HepG2 (cell line): ENCODE measurements around the gene TLK1. TPM values are rescaled to one million over a fixed set of nuclear protein-coding genes. Genes with fewer than 3 reads are reported as not detected.

ENCODE experiments used
- ATAC-seq: fragments of 200-7000 bp; cut with Tn5 transposase; 3 replicates; pipeline ENCODE4 v1.9.1; 2020; ENCODE audit warnings: mild to moderate bottlenecking, moderate library complexity
- BruUV-seq: library from RNA; stranded (reverse); fragments of 400-500 nt; replicated peaks from 2 replicates; lab custom pipeline; 2021; lab: Mats Ljungman, UMichigan
- CTCF ChIA-PET: fragments of 300-600 bp; formaldehyde crosslinking; extraction: SDS; loops from one replicate; lab custom pipeline; 2021; ENCODE audit warnings: low total read pairs, inconsistent platforms, low intra/inter-chr PET ratio; lab: Yijun Ruan, JAX
- POLR2A ChIA-PET: fragments of 350-600 bp; sonication (Branson Sonifier 250); formaldehyde crosslinking; loops from one replicate; lab custom pipeline; 2020; ENCODE audit warnings: antibody characterized with exemption, inconsistent platforms; lab: Yijun Ruan, JAX
- DNase-seq: peaks from one replicate; pipeline ENCODE4 v3.0.0-alpha.2; 2015; ENCODE audit warnings: low spot score
- FAIRE-seq: peaks from 3 replicates; lab custom pipeline; 2011; peaks lifted over from hg19 to GRCh38; lab: Jason Lieb, UNC
- H2AFZ ChIP-seq: one replicate; pipeline ENCODE4 v1.6.1; 2011; ENCODE audit warnings: low read length, inconsistent platforms
- H3K27ac ChIP-seq: fragments of 300-600 bp; 3 replicates; pipeline ENCODE4 v1.8.0; 2011; ENCODE audit warnings: mixed run types, mild to moderate bottlenecking, mixed read lengths, low read length, inconsistent platforms; ENCODE audit not compliant: insufficient read depth; ENCODE audit errors: extremely low read length
- H3K27me3 ChIP-seq, 2 experiments: fragments of 200-600 bp in 1 of 2; 2 replicates in 1 of 2; 3 replicates in 1 of 2; pipeline versions ENCODE4 v1.6.0 to v1.8.0; 2011; ENCODE audit warnings: low read length in 2 of 2, mild to moderate bottlenecking in 2 of 2, moderate library complexity in 2 of 2, inconsistent platforms in 1 of 2; ENCODE audit not compliant: insufficient read depth in 2 of 2, control insufficient read depth in 1 of 2
- H3K36me3 ChIP-seq, 2 experiments: fragments of 200-600 bp in 1 of 2; replicated peaks in 1 of 2; 2 replicates in 1 of 2; 3 replicates in 1 of 2; pipeline versions ENCODE4 v1.5.1 to v1.8.0; 2011; ENCODE audit warnings: low read length in 2 of 2, inconsistent platforms in 1 of 2; ENCODE audit not compliant: insufficient read depth in 2 of 2, control insufficient read depth in 1 of 2
- H3K4me1 ChIP-seq: 2 replicates; pipeline ENCODE4 v1.5.1; 2012; ENCODE audit warnings: low read length, inconsistent platforms; ENCODE audit not compliant: insufficient read depth
- H3K4me2 ChIP-seq: 2 replicates; pipeline ENCODE4 v1.6.0; 2011; ENCODE audit warnings: low read depth, low read length, inconsistent platforms
- H3K4me3 ChIP-seq, 3 experiments: fragments of 200-600 bp in 1 of 3; sonication (generic), shearing (Covaris generic) in 1 of 3; replicated peaks in 1 of 3; 2 replicates each; pipeline ENCODE4 v1.5.1; 2011 to 2016; ENCODE audit warnings: low read length in 3 of 3, inconsistent platforms in 2 of 3, low read depth in 2 of 3, mild to moderate bottlenecking in 2 of 3, control low read depth in 1 of 3, mixed read lengths in 1 of 3; ENCODE audit not compliant: insufficient read depth in 1 of 3
- H3K79me2 ChIP-seq: one replicate; pipeline ENCODE4 v1.6.1; 2011; ENCODE audit warnings: low read length, inconsistent platforms; ENCODE audit not compliant: insufficient read depth
- H3K9ac ChIP-seq: 2 replicates; pipeline ENCODE4 v1.6.0; 2011; ENCODE audit warnings: mild to moderate bottlenecking, low read depth, low read length, inconsistent platforms; ENCODE audit not compliant: insufficient read depth
- H3K9me3 ChIP-seq: 2 replicates; pipeline ENCODE4 v1.5.1; 2012; ENCODE audit warnings: mild to moderate bottlenecking, low read length
- H4K20me1 ChIP-seq: 2 replicates; pipeline ENCODE4 v1.6.0; 2011; ENCODE audit warnings: inconsistent platforms, mild to moderate bottlenecking, low read length, moderate library complexity; ENCODE audit not compliant: insufficient read depth
- CEBPB ChIP-seq: IDR thresholded peaks from 2 replicates; pipeline ENCODE4 v1.6.1; 2011; ENCODE audit warnings: low read depth, low read length, improper control_type of control experiment, borderline replicate concordance
- CEBPG ChIP-seq: IDR thresholded peaks from 2 replicates; pipeline ENCODE4 v1.6.1; 2016
- CREB1 ChIP-seq, 2 experiments: fragments of 450-650 bp in 1 of 2; IDR thresholded peaks; 2 replicates each; pipeline ENCODE4 v1.6.1; 2016 to 2017; ENCODE audit warnings: control low read depth in 1 of 2, mild to moderate bottlenecking in 1 of 2, missing compliant biosample characterization in 1 of 2, missing genetic modification characterization in 1 of 2
- DNMT1 ChIP-seq: sonication (generic); formaldehyde crosslinking; IDR thresholded peaks from 2 replicates; pipeline ENCODE4 v1.5.1; 2020; ENCODE audit warnings: mild to moderate bottlenecking, missing genetic modification reagents
- HNF4A ChIP-seq: sonication (generic); formaldehyde crosslinking; IDR thresholded peaks from 2 replicates; pipeline ENCODE4 v1.4.0; 2020; ENCODE audit warnings: missing genetic modification reagents
- IRX3 ChIP-seq: sonication (generic); formaldehyde crosslinking; IDR thresholded peaks from 2 replicates; pipeline ENCODE4 v1.8.1; 2023; ENCODE audit warnings: mild to moderate bottlenecking, low read depth, missing genetic modification reagents, borderline replicate concordance
- KDM1A ChIP-seq: IDR thresholded peaks from 2 replicates; pipeline ENCODE4 v1.6.1; 2016; ENCODE audit warnings: missing compliant biosample characterization
- MAFG ChIP-seq: sonication (generic); formaldehyde crosslinking; IDR thresholded peaks from 2 replicates; pipeline ENCODE4 v1.5.1; 2020; ENCODE audit warnings: mild to moderate bottlenecking, missing genetic modification reagents
- NR2F6 ChIP-seq, 2 experiments: IDR thresholded peaks; 2 replicates each; pipeline ENCODE4 v1.6.1; 2016; ENCODE audit warnings: antibody characterized with exemption in 1 of 2, mild to moderate bottlenecking in 1 of 2
- PATZ1 ChIP-seq: sonication (generic); formaldehyde crosslinking; IDR thresholded peaks from 2 replicates; pipeline ENCODE4 v1.4.0; 2020; ENCODE audit warnings: missing genetic modification reagents
- ZFP90 ChIP-seq: sonication (generic); formaldehyde crosslinking; IDR thresholded peaks from 2 replicates; pipeline ENCODE4 v1.8.0; 2022; ENCODE audit warnings: missing genetic modification reagents, mild to moderate bottlenecking, inconsistent platforms, borderline replicate concordance
- ZNF121 ChIP-seq: sonication (generic); formaldehyde crosslinking; IDR thresholded peaks from 2 replicates; pipeline ENCODE4 v1.5.0; 2020; ENCODE audit warnings: mild to moderate bottlenecking, missing genetic modification reagents
- ZNF703 ChIP-seq: sonication (generic); formaldehyde crosslinking; IDR thresholded peaks from 2 replicates; pipeline ENCODE4 v1.5.1; 2020; ENCODE audit warnings: missing genetic modification reagents, mild to moderate bottlenecking, moderate library complexity, borderline replicate concordance
- ZNF713 ChIP-seq: sonication (generic); formaldehyde crosslinking; IDR thresholded peaks from 2 replicates; pipeline ENCODE4 v1.4.0; 2020; ENCODE audit warnings: mild to moderate bottlenecking, missing genetic modification reagents
- ZNF777 ChIP-seq: sonication (generic); formaldehyde crosslinking; IDR thresholded peaks from 2 replicates; pipeline ENCODE4 v1.4.0; 2020; ENCODE audit warnings: missing genetic modification reagents
- WGBS: methylation state at CpG from one replicate; pipeline ENCODE4 v1.1.6; 2017; ENCODE audit warnings: low lambda C conversion rate; 5-methylcytosine and 5-hydroxymethylcytosine counted together
- in situ Hi-C: cut with HindIII; loops from 2 replicates; pipeline ENCODE4 v1.10.0; 2017; ENCODE audit warnings: low pct_unique_long_range_greater_than_20kb; ENCODE audit not compliant: extremely low pct_ligation_motif_present
- intact Hi-C: fragments of 100-400 bp; cut with micrococcal nuclease; formaldehyde crosslinking; loops from one replicate; pipeline ENCODE4 v1.10.0; 2022; ENCODE audit not compliant: unreplicated experiment
- polyA plus RNA-seq, 8 experiments: library from polyadenylated mRNA; depleted of rRNA in 3 of 8; stranded (reverse) in 7 of 8; unstranded in 1 of 8; fragments of >200 nt; fragmentation: Illumina TruSeq in 4 of 8; extraction: Trizol in 4 of 8; gene quantifications; 2 replicates each; pipeline versions ENCODE4 v1.2.1 to v1.2.3, GENCODE V29; 2011 to 2016; ENCODE audit warnings: low read depth in 4 of 8, missing spikeins in 1 of 8, mixed read lengths in 1 of 8; ENCODE audit not compliant: insufficient read depth in 1 of 8
- total RNA-seq, 5 experiments: library from RNA; depleted of rRNA; stranded (reverse); fragments of >200 nt; fragmentation: Illumina TruSeq; extraction: Trizol; gene quantifications; 2 replicates each; pipeline ENCODE4 v1.2.3, GENCODE V29; 2016; ENCODE audit warnings: low read depth in 1 of 5

TLK1 gene
- total and polyA plus RNA-seq, 2 of the 13 experiments (the other 11 are each of a cell fraction or from before 2014, with no cell fraction given): 16.8 to 28.7 TPM

- TF ChIP-seq ZNF703: no peak
- peak; percentile 75; the same call in 1 of the 2 replicates for TF ChIP-seq ZFP90 (CRISPR knock-in tag)
- peak; percentile 61 for TF ChIP-seq CEBPB
- TF ChIP-seq IRX3 (CRISPR knock-in tag): no peak
- TF ChIP-seq ZNF713 (CRISPR knock-in tag): no peak
- TF ChIP-seq CREB1 (IDR thresholded peaks at IDR 0.05): 0 out of 2 replicates have a peak, but pooled peaks have one; percentile 16
- TF ChIP-seq CREB1 (CRISPR knock-in tag; IDR thresholded peaks at IDR 0.05): no peak
- no peak for TF ChIP-seq ZNF777
- peak; percentile 23; the same call in 1 of the 2 replicates for TF ChIP-seq KDM1A (CRISPR knock-in tag)
- TF ChIP-seq CEBPG: peak; percentile 47; the same call in 1 of the 2 replicates
- peak; percentile 96 for TF ChIP-seq ZNF121 (CRISPR knock-in tag)
- Histone ChIP-seq H2AFZ (no peak overlapping the region), H3K9ac (no peak overlapping the region), H3K36me3 (no peaks in the 10 kb centered on the region), H3K27me3 (no peaks in the 10 kb centered on the region), H3K4me2 (no peak overlapping the region), H3K4me1 (peaks cover 85% of the 10 kb centered on the region), H3K79me2 (peaks cover 100% of the 10 kb centered on the region), H4K20me1 (peaks cover 57% of the 10 kb centered on the region), H3K27ac (no peak overlapping the region), H3K9me3 (no peaks in the 10 kb centered on the region), H3K4me3 (no peak overlapping the region)
- ATAC-seq (no peak), DNase-seq (no peak), FAIRE-seq (no peak)
- CTCF ChIA-PET: no interaction called here
- WGBS: 77% methylated on average over 2 of the region's 2 CpGs
- no TSS peak for BruUV-seq
- in situ Hi-C loops: no loop called here
- intact Hi-C loops: no loop called here
- POLR2A ChIA-PET: no interaction called here
Measured at GRCh38 chr2:171146071-171146470, 14.6 kb downstream of the TLK1 start.

GRCh38 chr2:171143670-171144062 is 17.0 kb downstream of the TLK1 start:
- H3K4me1 ChIP-seq: peaks cover 77% of the 10 kb centered on the region
- no TSS peak for BruUV-seq
- no peak overlapping the region for H2AFZ ChIP-seq
- 93% methylated on average over 2 of the region's 2 CpGs for WGBS
- no peaks in the 10 kb centered on the region for H3K9me3 ChIP-seq
- H3K9ac ChIP-seq: no peak overlapping the region
- H3K27ac ChIP-seq: no peak overlapping the region
- no peak overlapping the region for H3K4me3 ChIP-seq
- peaks cover 39% of the 10 kb centered on the region for H4K20me1 ChIP-seq
- ChIA-PET CTCF (no interaction called here), POLR2A (interaction anchor here (1.0 kb wide), 1 partner anchor 168 kb away, joined by 3 read pairs; no protein-coding TSS in a partner anchor)
- H3K79me2 ChIP-seq: peaks cover 100% of the 10 kb centered on the region
- no peak for DNase-seq
- TF ChIP-seq HNF4A (CRISPR knock-in tag): no peak
- TF ChIP-seq PATZ1: no peak
- no peak for TF ChIP-seq MAFG (CRISPR knock-in tag)
- no peak for TF ChIP-seq NR2F6 (IDR thresholded peaks at IDR 0.05)
- no peak for TF ChIP-seq NR2F6 (CRISPR knock-in tag; IDR thresholded peaks at IDR 0.05)
- no peak for TF ChIP-seq DNMT1 (CRISPR knock-in tag)
- FAIRE-seq: no peak
- ATAC-seq: no peak
- no peak overlapping the region for H3K4me2 ChIP-seq
- H3K36me3 ChIP-seq: 0 out of 5 replicates have a peak, but pooled peaks cover 0 to 2% of the 10 kb centered on the region in 2 experiments
- in situ Hi-C loops (no loop called here), intact Hi-C loops (no loop called here)
- no peaks in the 10 kb centered on the region for H3K27me3 ChIP-seq
